HT-29 (cell line): Measurements from ENCODE around the gene LIFR. TPM values are rescaled to one million over a fixed set of nuclear protein-coding genes. Genes with fewer than 3 reads are reported as not detected.
"Not testable (repeated sequence)": the region's sequence is repeated elsewhere in the genome, so short reads cannot be mapped to it uniquely, and the experiment has no call there.

Experiments
- DNase-seq: peaks from one replicate; pipeline ENCODE4 v3.0.0-alpha.2; 2015; ENCODE audit warnings: low spot score
- total RNA-seq: library from RNA; depleted of rRNA; stranded (reverse); fragments of >200 nt; shearing (Covaris generic); gene quantifications from 2 replicates; pipeline ENCODE4 v1.2.3, GENCODE V29; 2014

LIFR gene
- total RNA-seq, 1 experiment from 2014 or later = not detected

DNA sequence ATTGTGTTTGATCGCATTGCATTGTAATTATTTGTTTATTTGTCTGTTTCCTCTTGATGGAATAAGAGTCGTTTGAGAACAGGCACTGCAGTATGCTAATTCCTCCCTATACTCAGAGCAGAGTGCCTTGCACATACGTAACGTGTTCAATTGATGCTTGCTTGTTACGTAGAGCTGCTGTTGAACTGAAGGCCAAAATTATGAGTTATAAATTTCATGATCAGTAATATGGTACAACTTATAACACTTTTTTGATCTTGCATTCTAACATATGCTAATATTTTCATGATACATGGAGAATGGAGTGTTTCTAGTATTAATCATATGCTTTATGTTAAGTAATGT lies 26.5 kb upstream of the LIFR start:
- DNase-seq = no peak

DNA sequence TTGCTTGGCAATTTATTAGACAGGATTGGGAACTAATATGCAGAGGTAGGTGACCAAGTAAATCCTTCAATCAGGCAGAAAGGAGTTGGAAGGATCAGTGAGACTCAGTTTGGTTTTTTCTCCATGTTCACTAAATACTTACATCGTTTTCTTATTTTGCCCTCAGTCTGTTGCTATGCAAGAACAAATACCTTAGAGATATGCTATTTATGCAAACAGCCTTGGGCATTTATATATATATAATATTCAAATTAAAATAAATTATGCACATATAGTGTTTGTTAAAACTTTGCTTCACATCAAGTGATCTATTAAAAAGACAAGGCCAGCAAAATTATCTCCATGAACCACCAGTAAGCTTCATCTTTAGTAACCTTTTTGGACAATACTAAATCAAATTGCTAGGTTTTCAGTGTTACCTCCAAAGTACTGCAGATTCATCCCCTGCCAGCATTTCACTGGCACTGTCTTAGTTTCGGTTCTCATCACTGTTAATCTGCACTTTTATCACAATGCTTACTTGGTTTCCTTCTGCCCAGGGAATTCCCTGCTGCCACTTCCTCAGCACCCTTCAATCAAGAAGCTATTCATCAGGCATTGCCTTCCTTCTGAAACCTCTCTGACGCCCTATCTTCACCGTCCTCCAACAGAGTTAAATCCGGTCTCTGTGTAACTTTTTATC lies 26.0 kb upstream of the LIFR start:
- no peak for DNase-seq

DNA sequence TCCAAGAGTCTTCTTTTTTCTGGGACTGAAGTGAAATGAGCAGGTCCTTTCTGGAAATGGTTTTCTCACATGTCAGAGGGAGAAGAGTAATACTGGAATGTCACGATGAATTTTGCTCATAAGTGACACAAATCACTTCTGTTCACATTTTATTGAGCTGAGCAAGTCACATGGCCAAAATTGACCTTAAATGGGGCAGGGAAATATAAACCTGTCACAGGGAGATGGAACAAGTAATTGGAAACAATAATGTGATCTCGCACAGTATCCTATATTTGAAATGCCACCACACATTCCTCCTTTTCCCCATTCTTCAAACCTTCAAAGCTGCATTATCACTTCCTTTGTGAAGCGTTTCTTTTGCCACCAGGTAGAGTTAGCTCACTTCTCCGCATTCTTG lies 25.2 kb upstream of the LIFR start:
- DNase-seq = no peak

DNA sequence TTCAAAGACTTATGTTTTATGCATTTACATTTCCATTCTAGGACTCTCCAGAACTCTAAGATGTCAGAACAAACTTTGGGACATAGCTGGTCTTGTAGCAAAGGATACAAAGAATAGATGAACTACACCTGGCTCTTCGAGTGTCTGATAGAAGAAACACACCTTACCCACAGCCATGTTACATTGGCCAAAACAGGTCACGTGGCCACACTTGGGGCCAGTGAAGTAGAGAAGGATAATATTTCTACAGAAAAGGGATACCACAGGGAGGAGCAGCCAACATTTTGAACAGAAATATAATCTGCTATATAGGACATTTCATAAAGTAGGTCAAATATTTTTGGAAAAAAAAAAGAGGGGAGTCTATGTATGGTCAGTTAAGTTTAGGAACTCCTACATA lies 22.7 kb upstream of the LIFR start:
- DNase-seq = no peak

DNA sequence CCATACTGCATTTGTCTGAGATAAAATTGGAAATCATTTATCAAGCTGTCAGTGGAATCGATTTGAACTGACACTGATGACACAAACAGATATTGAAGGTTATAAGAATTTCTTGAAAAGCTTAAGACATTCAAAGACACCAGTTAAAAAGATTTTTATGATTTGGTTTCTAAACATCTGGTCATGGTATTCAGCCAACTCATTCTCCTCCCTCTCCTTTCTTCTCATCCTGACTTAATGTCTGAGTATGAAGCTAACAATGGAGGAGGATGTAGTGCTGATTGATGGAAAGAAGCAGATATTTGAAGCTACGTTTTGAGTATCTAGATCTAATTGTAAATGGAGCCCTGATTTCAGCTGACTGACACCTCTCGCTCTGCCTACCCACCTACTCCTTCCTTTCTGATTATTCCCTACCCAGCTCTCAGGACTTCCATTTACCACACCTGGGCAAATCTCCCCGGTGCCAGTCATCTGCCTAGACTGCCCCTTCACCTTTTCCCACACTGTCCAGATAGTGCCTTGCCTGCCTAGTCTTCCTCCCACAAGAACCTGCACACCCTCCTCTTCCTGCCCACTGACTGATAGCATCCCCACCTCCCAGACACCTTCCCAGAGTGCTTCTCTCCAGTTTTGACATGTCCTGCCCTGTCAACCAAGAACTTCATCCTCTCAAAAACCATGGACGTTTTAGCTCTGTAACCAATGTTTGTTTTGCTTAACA lies 20.7 kb upstream of the LIFR start:
- no peak for DNase-seq

DNA sequence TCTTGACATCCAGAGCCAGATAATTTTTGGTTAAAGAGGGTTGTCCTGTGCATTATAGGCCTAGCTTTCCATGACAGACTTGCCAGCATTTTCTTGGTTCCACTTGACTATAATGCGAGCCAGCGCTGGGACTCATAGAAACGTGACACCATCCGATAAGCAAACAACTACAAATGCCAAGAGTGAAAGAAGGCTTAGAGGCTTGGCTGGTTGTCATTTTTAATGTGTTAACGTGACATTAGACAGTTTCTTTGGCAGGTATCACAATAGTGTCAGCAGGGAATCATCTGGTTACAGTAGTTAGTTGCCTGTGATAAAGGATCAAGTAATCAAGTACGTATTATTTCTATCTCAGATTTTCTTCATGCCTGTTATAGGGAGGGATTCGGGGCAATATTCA lies 20.0 kb upstream of the LIFR start:
- no peak for DNase-seq

DNA sequence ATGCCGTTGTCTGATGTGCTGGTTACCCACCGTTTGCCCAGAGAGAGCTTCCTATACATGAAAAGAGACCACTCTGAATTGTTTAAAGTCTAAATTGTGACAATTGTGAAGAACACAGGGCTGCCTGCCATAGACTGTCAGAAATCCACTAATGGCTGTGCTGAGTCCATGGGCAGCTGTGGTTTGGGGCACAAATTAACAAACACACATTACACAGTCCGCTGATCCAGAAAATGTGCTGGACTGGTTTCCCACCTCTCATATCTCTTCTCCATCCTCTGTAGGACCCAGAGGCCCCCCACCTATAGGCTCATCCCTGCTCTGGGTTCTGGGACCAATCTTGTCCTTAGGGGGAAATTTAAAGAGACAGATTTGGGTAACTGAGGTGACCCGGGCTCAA lies 19.0 kb upstream of the LIFR start:
- DNase-seq = no peak

DNA sequence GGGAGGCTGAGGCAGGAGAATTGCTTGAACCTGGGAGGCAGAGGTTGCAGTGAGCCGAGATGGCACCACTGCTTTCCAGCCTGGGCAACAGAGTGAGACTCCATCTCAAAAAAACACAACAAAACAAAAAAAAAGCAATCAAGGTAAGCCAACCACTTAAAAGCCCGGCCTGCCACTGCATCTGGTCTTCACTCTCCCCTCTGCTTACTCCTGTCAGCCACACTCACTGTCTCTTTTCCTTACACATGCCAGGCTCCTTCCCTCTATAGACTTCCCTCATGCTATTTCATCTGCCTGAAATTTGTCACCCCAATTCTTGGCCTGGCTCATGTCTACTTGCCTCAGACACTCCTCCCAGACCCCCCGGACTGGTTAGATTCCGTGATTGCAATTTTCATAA lies 17.6 kb upstream of the LIFR start:
- DNase-seq = no peak

DNA sequence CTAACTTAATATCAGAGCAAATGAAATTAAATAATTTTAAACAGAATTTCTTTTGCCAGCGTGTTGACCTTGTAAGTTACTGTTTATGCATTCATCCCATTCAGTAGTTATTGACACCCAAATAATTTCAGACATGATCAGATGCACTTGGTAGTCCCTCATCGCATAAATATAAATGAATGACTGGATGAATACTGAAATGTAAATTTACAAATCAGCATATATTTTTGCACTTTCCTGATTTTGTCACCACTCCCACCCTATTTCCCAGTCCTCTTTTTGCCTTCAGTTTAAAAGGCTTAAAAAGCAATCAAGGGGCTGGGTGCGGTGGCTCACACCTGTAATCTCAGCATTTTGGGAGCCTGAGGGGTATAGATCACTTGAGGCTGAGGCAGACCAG lies 17.1 kb upstream of the LIFR start:
- DNase-seq = no peak

DNA sequence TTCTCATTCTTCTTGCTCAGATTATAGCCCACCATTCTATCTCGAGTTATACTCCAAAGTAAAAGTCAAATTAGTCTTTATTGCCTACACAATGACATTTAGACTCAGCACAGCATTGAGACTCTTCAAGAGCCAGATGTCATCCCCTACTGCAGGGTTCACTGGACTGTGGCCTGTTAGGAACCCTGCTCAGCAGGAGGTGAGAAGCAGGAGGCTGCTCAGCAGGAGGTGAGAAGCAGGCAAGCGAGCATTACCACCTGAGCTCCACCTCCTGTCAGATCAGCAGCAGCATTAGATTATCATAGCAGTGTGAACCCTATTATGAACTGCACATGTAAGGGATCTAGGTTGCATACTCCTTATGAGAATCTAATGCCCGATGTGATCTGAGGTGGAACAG lies 12.7 kb upstream of the LIFR start:
- no peak for DNase-seq

DNA sequence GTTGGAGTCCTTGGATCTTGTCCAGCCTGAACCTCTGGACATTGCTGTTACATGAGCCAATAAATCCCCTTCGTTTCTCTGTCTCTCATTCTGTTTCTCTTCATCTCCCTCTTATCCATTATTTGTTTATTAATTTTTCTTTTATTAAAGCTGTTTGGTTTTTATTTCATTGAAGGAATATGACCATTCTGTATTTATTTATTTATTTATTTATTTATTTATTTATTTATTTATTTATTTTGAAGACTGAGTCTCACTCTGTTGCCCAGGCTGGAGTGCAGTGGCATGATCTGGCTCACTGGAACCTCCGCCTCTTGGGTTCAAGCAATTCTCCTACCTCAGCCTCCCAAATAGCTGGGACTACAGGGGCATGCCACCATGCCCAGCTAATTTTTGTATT lies 10.9 kb upstream of the LIFR start:
- DNase-seq = not testable (repeated sequence)

DNA sequence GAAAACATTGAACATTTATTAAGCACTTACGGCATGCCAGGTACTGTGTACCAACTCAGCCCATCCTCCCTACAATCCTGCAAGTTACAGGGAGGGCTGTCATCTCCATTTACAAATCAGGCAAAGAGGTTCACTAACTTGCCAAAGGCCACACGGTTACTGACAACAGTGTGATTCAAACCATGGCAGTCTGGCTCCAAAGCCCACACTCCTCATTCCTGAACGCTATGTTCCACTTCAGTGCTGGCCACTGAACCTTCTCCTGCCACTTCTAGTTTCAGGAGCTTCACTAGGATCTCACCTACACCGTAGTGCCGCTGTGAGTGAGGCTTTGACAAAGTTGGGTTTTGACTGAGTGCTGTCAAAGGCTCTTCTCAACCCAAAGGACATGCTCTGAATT lies 7.2 kb upstream of the LIFR start:
- no peak for DNase-seq

DNA sequence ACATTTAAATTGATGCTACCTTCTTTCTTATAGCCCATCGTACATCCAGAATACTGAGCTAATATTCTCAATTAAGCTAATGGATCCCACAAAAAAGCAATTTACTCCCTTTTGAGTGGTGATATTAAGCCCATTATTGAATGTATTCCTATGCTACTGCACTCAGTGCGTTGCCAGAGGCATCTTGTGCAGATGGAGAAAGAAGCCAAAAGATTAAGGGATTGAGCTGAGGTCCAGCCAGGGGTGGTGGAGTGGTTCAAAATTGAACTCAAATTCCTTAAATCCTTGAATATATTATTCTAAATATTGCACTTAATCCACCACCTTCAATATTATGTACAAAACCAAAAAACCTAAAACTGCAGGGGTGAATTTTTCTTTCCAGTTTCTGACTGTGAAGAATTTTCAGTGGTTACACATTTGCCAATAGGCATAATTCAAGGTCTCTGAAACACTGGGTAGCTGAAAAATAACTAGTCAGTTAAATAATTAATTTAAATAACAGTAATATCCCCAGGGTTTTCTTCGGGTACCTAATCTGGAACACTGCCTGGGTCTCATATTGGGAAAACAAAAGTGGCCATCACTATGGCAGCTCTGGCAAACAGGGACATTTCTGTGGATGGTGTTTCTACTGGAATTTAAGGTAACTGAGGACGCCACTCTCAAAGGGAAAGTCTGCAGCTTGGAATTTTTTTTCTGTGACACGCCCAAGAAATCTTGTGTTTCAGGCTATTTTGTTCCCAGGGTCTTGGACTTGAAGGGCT lies 6.2 kb upstream of the LIFR start:
- no peak for DNase-seq

DNA sequence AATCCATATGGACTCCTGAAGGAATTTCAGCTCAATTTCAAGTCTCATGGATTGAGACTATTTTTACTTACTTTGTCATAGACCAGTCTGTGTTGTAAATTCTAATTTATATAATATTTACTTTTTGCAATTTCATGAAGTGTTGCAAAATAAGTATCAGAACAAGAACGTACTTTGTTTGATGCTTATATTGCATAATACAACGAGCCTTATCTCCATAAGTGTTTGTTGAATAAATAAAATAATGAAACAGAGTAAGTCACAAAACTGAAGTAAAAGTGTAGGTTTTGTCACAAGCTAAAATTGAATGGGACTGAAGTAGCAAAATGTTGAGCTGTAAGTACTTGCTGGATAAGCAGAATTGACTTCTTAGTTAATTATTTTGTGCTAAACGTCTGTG lies 3.0 kb upstream of the LIFR start:
- no peak for DNase-seq

DNA sequence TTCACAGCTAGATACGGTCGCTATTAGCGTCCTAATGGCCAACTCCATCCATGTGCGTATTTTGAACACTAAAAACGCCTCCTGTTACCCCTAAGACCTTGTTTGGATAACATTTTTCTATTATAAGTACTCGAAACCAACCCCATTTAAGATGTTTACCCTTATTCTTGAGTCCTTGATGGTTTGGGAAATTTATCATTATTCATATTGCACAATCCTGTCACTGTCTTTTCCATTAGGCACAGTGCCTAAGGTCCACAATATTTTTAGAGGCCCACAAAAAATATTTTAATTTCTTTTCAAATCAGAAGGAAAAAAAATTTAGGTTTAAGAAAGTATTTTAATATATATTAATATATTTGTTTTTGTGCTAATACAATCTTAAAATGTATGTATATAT lies 1.3 kb upstream of the LIFR start:
- DNase-seq = no peak

DNA sequence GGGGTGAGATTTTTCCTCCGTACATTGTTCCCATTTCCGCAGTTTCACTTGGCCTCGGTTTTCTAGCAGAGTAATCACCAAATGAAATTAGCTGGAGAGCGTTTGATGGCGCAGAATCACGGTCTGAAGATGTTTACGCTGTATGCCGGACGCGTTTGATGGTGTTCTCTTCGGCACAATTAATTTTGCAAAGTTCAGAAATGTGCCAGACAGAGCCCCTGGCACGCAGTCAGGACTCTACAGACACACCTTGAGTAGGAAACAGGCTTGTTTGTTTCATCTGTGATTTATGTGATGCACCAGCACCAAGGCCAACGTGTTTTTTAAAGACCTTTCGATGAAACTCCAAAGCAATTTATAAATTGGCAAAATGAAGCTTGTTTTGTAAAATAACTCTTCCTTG lies 863 bp upstream of the LIFR start:
- DNase-seq = no peak

DNA sequence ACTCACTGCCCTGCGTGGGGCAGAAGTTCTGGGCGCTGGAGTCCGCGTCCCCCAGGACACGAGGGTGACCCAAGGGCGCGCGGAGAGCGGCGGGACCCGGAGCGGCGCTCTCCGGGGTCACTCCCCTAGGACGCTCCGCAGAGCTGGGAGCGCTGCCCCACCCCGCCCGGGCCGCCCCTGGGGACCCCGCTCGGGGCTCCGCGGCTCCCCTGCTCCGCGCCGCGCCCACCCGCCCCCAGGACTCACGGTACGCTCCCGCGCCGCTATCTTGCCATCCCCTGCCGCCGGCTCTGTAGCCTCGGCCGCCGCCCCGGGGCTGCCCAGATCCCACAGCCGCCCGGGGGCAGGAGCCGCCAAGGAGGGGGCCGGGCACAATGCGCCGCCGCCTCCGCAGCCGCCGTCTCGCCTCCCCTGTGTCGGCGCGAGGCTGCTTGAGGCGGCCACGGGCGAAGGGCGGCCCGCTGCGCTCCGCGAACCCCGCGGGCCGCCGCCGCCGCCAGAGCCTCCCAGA lies 303 bp downstream of the LIFR start:
- DNase-seq = no peak

DNA sequence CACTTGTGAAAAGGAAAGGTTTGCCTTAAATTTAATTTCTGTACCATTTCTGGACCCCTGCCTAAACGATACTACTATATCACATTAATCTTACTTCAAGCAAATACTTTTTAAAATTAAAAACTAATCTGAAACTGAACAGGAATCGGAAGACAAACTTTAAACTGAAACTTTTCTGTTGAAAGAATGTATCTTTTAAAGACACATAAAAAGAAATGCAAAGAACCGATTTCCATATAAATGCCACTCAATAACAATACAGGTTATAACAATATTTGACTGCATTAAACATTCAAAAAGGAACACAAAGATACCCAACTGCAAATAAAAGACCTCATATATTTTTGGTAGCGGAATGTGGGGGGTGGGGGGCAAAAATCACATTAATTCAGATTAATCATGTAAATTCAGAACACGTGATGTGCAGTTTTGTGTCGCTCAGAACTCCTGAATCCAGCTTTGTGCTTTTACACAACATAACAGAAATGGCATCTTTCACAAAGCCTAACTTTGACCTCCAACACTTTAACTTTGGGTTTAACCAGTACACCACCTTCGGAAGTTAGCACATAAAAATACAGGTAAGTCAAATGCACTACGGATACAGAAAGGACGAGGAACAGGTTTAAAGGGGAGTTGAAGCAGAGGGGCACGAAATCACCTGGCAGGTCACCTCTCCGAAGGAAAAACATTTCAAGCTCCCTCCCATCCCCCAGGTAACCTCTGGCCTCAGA lies 925 bp downstream of the LIFR start:
- no peak for DNase-seq

DNA sequence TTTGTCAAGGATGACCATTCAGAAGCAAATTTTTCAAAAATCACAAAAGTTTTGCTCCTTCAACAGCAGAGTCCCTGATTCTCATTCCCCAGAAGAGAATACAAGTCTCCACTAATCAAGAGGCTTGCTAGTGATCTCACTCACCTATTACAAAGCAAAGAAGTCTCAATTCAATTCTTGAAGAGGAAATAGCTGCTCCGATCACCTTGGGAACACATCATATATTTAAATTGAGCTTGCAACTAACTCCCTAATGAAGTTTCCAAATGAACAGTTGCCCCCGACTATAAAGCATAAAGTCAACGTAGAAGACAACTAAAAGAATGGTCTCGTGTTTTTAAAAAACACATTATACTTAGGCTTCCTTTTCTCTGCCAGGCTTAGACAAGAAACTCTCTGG lies 1.6 kb downstream of the LIFR start:
- no peak for DNase-seq

DNA sequence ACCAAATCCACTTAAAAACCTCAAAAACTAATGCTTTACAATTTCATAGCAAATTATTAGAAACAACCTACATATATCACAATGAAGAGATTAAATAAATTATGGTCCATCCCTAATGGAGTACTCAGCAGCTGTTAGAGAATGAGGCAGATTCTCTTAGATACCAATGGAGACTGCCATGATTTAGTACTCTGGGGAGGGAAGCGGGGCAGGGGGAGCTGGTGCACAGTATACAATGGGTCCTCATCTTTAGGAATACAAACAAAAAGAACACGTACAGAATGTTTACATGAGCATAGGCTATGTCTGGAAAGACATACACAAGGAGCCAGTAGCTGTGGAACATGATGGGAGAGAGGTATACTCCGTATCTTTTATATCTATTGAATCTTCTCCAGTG lies 2.0 kb downstream of the LIFR start:
- DNase-seq = no peak

DNA sequence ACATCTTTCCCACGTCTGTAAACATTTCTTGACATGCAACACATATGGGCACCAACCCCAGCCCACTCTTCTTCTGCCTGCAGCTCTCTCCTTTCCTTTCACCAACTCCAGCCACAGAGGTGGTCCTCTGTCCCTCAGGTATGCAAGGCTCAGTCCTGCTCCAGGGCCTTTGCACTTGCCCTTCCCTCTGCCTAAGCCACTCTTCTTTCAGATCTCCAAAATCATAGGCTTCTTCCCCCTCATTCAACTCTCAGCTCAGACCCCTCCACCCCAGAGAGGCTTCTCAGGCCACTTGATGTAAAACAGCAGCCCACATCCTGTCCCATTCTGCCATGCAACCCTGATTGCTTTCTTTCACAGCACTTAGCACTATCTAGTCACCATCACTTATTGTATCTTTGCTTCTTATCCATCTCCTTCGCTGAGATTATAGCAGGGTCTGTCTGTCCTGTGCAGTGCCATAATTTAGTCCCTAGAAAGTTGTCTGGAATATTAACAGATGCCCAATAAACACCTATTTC lies 3.4 kb downstream of the LIFR start:
- DNase-seq = no peak
